Subcutaneous abdominal adipose tissue (tissue), 5 donors: ENCODE data around the gene TVP23C.

Source experiments
- H3K27ac ChIP-seq: one replicate; pipeline ENCODE4 v1.7.0; 2013; ENCODE audit warnings: low read depth, mild to moderate bottlenecking, inconsistent platforms, low read length, moderate library complexity
- H3K27me3 ChIP-seq, 5 donors: one replicate each; pipeline ENCODE4 v1.7.0; 2013; ENCODE audit warnings: low read length in 5 of 5, inconsistent platforms in 1 of 5; ENCODE audit not compliant: control insufficient read depth in 5 of 5, insufficient read depth in 4 of 5
- H3K36me3 ChIP-seq, 5 donors: one replicate each; pipeline ENCODE4 v1.7.0; 2013; ENCODE audit warnings: low read length in 5 of 5; ENCODE audit not compliant: control insufficient read depth in 5 of 5, insufficient read depth in 5 of 5
- H3K4me1 ChIP-seq, 5 donors: one replicate each; pipeline ENCODE4 v1.7.0; 2013; ENCODE audit warnings: low read length in 5 of 5, mild to moderate bottlenecking in 3 of 5, moderate library complexity in 1 of 5; ENCODE audit not compliant: control insufficient read depth in 5 of 5, insufficient read depth in 5 of 5
- H3K4me3 ChIP-seq, 5 donors: one replicate each; pipeline ENCODE4 v1.7.0; 2013; ENCODE audit warnings: low read length in 5 of 5, low read depth in 1 of 5
- H3K9ac ChIP-seq, 5 donors: one replicate each; pipeline ENCODE4 v1.7.0; 2013; ENCODE audit warnings: low read length in 5 of 5, mild to moderate bottlenecking in 4 of 5, moderate library complexity in 3 of 5
- H3K9me3 ChIP-seq, 5 donors: one replicate each; pipeline ENCODE4 v1.7.0; 2013; ENCODE audit warnings: low read length in 5 of 5; ENCODE audit not compliant: control insufficient read depth in 5 of 5
- donor health status: healthy.
- donor health status: healthy.
- donor health status: healthy.
- donor health status: healthy.
- donor health status: healthy.

Gene TVP23C

GRCh38 chr17:15496735-15497670 is 66.3 kb downstream of the TVP23C start:
- Histone ChIP-seq H3K9ac (no peak overlapping the region), H3K36me3 (peaks cover 0 to 5% (median 0%) of the 10 kb centered on the region in 5 donors), H3K27me3 (no peaks in the 10 kb centered on the region), H3K4me1 (peaks cover 0 to 7% (median 4%) of the 10 kb centered on the region in 5 donors), H3K27ac (no peak overlapping the region), H3K9me3 (no peaks in the 10 kb centered on the region), H3K4me3 (no peak overlapping the region)

- Histone ChIP-seq H3K27me3 (no peaks in the 10 kb centered on the region), H3K4me1 (peaks cover 5 to 15% (median 13%) of the 10 kb centered on the region in 5 donors), H3K36me3 (peaks cover 0 to 5% (median 0%) of the 10 kb centered on the region in 5 donors), H3K9ac (no peak overlapping the region), H3K27ac (no peak overlapping the region), H3K4me3 (no peak overlapping the region), H3K9me3 (no peaks in the 10 kb centered on the region)
These were observed 68.5 kb downstream of the TVP23C start for GRCh38 chr17:15494821-15495220.

- H3K9me3 ChIP-seq = no peaks in the 10 kb centered on the region
- H3K27ac ChIP-seq = no peak overlapping the region
- no peaks in the 10 kb centered on the region for H3K36me3 ChIP-seq
- no peak overlapping the region for H3K9ac ChIP-seq
- peaks cover 5 to 15% (median 13%) of the 10 kb centered on the region in 5 donors for H3K4me1 ChIP-seq
- no peaks in the 10 kb centered on the region for H3K27me3 ChIP-seq
- no peak overlapping the region for H3K4me3 ChIP-seq
These were observed 69.6 kb downstream of the TVP23C start for GRCh38 chr17:15493693-15494035.

- H3K9me3 ChIP-seq = no peaks in the 10 kb centered on the region
- no peaks in the 10 kb centered on the region for H3K36me3 ChIP-seq
- peaks cover 5 to 15% (median 13%) of the 10 kb centered on the region in 5 donors for H3K4me1 ChIP-seq
- no peaks in the 10 kb centered on the region for H3K27me3 ChIP-seq
- no peak overlapping the region for H3K4me3 ChIP-seq
- H3K9ac ChIP-seq = no peak overlapping the region
- H3K27ac ChIP-seq = no peak overlapping the region
These were observed 70.2 kb downstream of the TVP23C start for GRCh38 chr17:15492791-15493692.

GRCh38 chr17:15492186-15492585 is 71.1 kb downstream of the TVP23C start:
- H3K4me1 ChIP-seq = peaks cover 5 to 15% (median 13%) of the 10 kb centered on the region in 5 donors
- H3K27ac ChIP-seq = no peak overlapping the region
- no peaks in the 10 kb centered on the region for H3K27me3 ChIP-seq
- H3K9me3 ChIP-seq = no peaks in the 10 kb centered on the region
- H3K9ac ChIP-seq = no peak overlapping the region
- H3K4me3 ChIP-seq = no peak overlapping the region
- H3K36me3 ChIP-seq = no peaks in the 10 kb centered on the region

- Histone ChIP-seq H3K27me3 (no peaks in the 10 kb centered on the region), H3K27ac (peak overlapping the region; percentile 47), H3K9ac (peak overlapping the region in 1 of 5 donors; percentile 38), H3K4me1 (peaks cover 5 to 15% (median 13%) of the 10 kb centered on the region in 5 donors), H3K36me3 (no peaks in the 10 kb centered on the region), H3K4me3 (no peak overlapping the region), H3K9me3 (no peaks in the 10 kb centered on the region)
These were observed 72.5 kb downstream of the TVP23C start for GRCh38 chr17:15490634-15491261.

GRCh38 chr17:15488557-15488956 is 74.7 kb downstream of the TVP23C start:
- Histone ChIP-seq H3K36me3 (no peaks in the 10 kb centered on the region), H3K4me3 (no peak overlapping the region), H3K27ac (no peak overlapping the region), H3K27me3 (no peaks in the 10 kb centered on the region), H3K4me1 (peaks cover 5 to 15% (median 13%) of the 10 kb centered on the region in 5 donors), H3K9ac (no peak overlapping the region), H3K9me3 (no peaks in the 10 kb centered on the region)

- Histone ChIP-seq H3K4me3 (no peak overlapping the region), H3K27me3 (no peaks in the 10 kb centered on the region), H3K36me3 (no peaks in the 10 kb centered on the region), H3K9me3 (no peaks in the 10 kb centered on the region), H3K9ac (no peak overlapping the region), H3K27ac (no peak overlapping the region), H3K4me1 (peaks cover 0 to 4% (median 2%) of the 10 kb centered on the region in 5 donors)
These were observed 78.2 kb downstream of the TVP23C start for GRCh38 chr17:15485045-15485444.

- H3K27ac ChIP-seq = no peak overlapping the region
- H3K36me3 ChIP-seq = no peaks in the 10 kb centered on the region
- H3K27me3 ChIP-seq = no peaks in the 10 kb centered on the region
- H3K9ac ChIP-seq = no peak overlapping the region
- H3K9me3 ChIP-seq = no peaks in the 10 kb centered on the region
- H3K4me3 ChIP-seq = no peak overlapping the region
- peaks cover 0 to 12% (median 10%) of the 10 kb centered on the region in 5 donors for H3K4me1 ChIP-seq
These were observed 79.9 kb downstream of the TVP23C start for GRCh38 chr17:15483431-15483830.
